Activated T-helper 1 cell treated with Interleukin-2 at 50 U/mL for 16 hours (primary cell): Measurements from ENCODE around the gene TRAPPC10.
A peak's percentile ranks its signal among the peaks of the same experiment; 100 is the strongest.
"Not testable (repeated sequence)": the region's sequence is repeated elsewhere in the genome, so short reads cannot be mapped to it uniquely, and the experiment has no call there.

Experiments
- DNase-seq: peaks from one replicate; pipeline ENCODE4 v3.0.0-alpha.2; 2020; ENCODE audit warnings: low read depth

TRAPPC10 gene

GRCh38 chr21:44089001-44089911 lies 77.1 kb downstream of the TRAPPC10 start:
- peak; percentile 32 for DNase-seq

GRCh38 chr21:44090325-44090724 lies 78.2 kb downstream of the TRAPPC10 start:
- DNase-seq: no peak

GRCh38 chr21:44092211-44092610 lies 80.1 kb downstream of the TRAPPC10 start:
- DNase-seq: no peak

- DNase-seq: no peak
Measured at GRCh38 chr21:44093761-44094160, 81.7 kb downstream of the TRAPPC10 start.

GRCh38 chr21:44094832-44095231 lies 82.7 kb downstream of the TRAPPC10 start:
- DNase-seq: no peak

- DNase-seq: not testable (repeated sequence)
Measured at GRCh38 chr21:44098507-44098906, 86.4 kb downstream of the TRAPPC10 start.

- DNase-seq: not testable (repeated sequence)
Measured at GRCh38 chr21:44098964-44099363, 86.9 kb downstream of the TRAPPC10 start.

- peak; percentile 63 for DNase-seq
Measured at GRCh38 chr21:44107026-44107501, 95.0 kb downstream of the TRAPPC10 start, which contains the start of gene PWP2. Gene PWP2, plus strand, starts transcription at chr21:44107399. Its CDS starts 18 bp downstream, at chr21:44107417.

- not testable (repeated sequence) for DNase-seq
Measured at GRCh38 chr21:44107589-44107988, 95.5 kb downstream of the TRAPPC10 start.

GRCh38 chr21:44113702-44114371 lies 101.7 kb downstream of the TRAPPC10 start:
- not testable (repeated sequence) for DNase-seq

GRCh38 chr21:44122131-44122530 lies 110.0 kb downstream of the TRAPPC10 start:
- DNase-seq: not testable (repeated sequence)

GRCh38 chr21:44127827-44128226 lies 115.7 kb downstream of the TRAPPC10 start:
- DNase-seq: not testable (repeated sequence)

GRCh38 chr21:44133715-44134057 lies 121.6 kb downstream of the TRAPPC10 start:
- DNase-seq: not testable (repeated sequence)

- DNase-seq: not testable (repeated sequence)
Measured at GRCh38 chr21:44134732-44135131, 122.6 kb downstream of the TRAPPC10 start.

GRCh38 chr21:44138039-44138438 lies 125.9 kb downstream of the TRAPPC10 start:
- DNase-seq: peak; percentile 31

- DNase-seq: not testable (repeated sequence)
Measured at GRCh38 chr21:44139787-44140551, 127.9 kb downstream of the TRAPPC10 start.

GRCh38 chr21:44140552-44140932 lies 128.4 kb downstream of the TRAPPC10 start:
- DNase-seq: not testable (repeated sequence)

GRCh38 chr21:44142470-44142869 lies 130.4 kb downstream of the TRAPPC10 start:
- DNase-seq: not testable (repeated sequence)

- DNase-seq: peak; percentile 34
Measured at GRCh38 chr21:44143380-44143779, 131.3 kb downstream of the TRAPPC10 start.

GRCh38 chr21:44143996-44144395 lies 131.9 kb downstream of the TRAPPC10 start:
- not testable (repeated sequence) for DNase-seq

- not testable (repeated sequence) for DNase-seq
Measured at GRCh38 chr21:44144784-44145602, 132.9 kb downstream of the TRAPPC10 start.
